HG02763 (cell line): ENCODE measurements around the gene ITPR3.

Experiments
- ATAC-seq: cut with Tn5 transposase; IDR thresholded peaks from one replicate; pipeline ENCODE4 v1.9.1; 2021; ENCODE audit warnings: mild to moderate bottlenecking, moderate library complexity; ENCODE audit not compliant: unreplicated experiment

ITPR3 gene

GRCh38 chr6:33620856-33621710, at the start of gene ITPR3:
TSS of gene ITPR3 (plus strand) at chr6:33621322. CDS start at chr6:33621603, 281 bp downstream.
- ATAC-seq: peak; percentile 70

- ATAC-seq: no peak
These were observed 49.3 kb upstream of the ITPR3 start for GRCh38 chr6:33571637-33572316.

- no peak for ATAC-seq
These were observed 45.9 kb upstream of the ITPR3 start for GRCh38 chr6:33575211-33575610.

- ATAC-seq: no peak
These were observed 44.5 kb upstream of the ITPR3 start for GRCh38 chr6:33576668-33577067.

GRCh38 chr6:33577106-33577535, 44.0 kb upstream of the ITPR3 start:
- ATAC-seq: no peak

GRCh38 chr6:33577718-33578117, 43.4 kb upstream of the ITPR3 start:
- ATAC-seq: no peak

- no peak for ATAC-seq
These were observed 43.0 kb upstream of the ITPR3 start for GRCh38 chr6:33578164-33578563.

- no peak for ATAC-seq
These were observed 42.5 kb upstream of the ITPR3 start for GRCh38 chr6:33578588-33579011.

- ATAC-seq: peak; percentile 84
These were observed 41.1 kb upstream of the ITPR3 start, which contains the start of gene BAK1 for GRCh38 chr6:33579828-33580714. TSS of gene BAK1 (minus strand) at chr6:33580276. CDS start at chr6:33577604, 2,672 bp downstream.

GRCh38 chr6:33581186-33581585, 39.9 kb upstream of the ITPR3 start:
- ATAC-seq: no peak

GRCh38 chr6:33583591-33584155, 37.4 kb upstream of the ITPR3 start:
- ATAC-seq: no peak

- no peak for ATAC-seq
These were observed 36.3 kb upstream of the ITPR3 start for GRCh38 chr6:33584700-33585402.

- ATAC-seq: peak; percentile 67
These were observed 35.6 kb upstream of the ITPR3 start for GRCh38 chr6:33585403-33586107.

- ATAC-seq: no peak
These were observed 34.9 kb upstream of the ITPR3 start for GRCh38 chr6:33586108-33586640.

GRCh38 chr6:33587529-33587928, 33.6 kb upstream of the ITPR3 start:
- no peak for ATAC-seq

GRCh38 chr6:33588894-33589293, 32.2 kb upstream of the ITPR3 start:
- ATAC-seq: no peak

- no peak for ATAC-seq
These were observed 31.8 kb upstream of the ITPR3 start for GRCh38 chr6:33589392-33589730.

- ATAC-seq: no peak
These were observed 31.2 kb upstream of the ITPR3 start for GRCh38 chr6:33589731-33590530.
